GM19468 (cell line): ENCODE measurements around the gene TNFSF8.

Experiments
- ATAC-seq: cut with Tn5 transposase; IDR thresholded peaks from one replicate; pipeline ENCODE4 v1.9.1; 2021; ENCODE audit warnings: mild to moderate bottlenecking, moderate library complexity, moderate number of reproducible peaks; ENCODE audit not compliant: unreplicated experiment; ENCODE audit errors: extremely low read depth

TNFSF8 gene

GRCh38 chr9:114883709-114884108, 46.7 kb downstream of the TNFSF8 start:
- ATAC-seq: no peak

GRCh38 chr9:114880291-114880745, 50.1 kb downstream of the TNFSF8 start:
- no peak for ATAC-seq

- ATAC-seq: no peak
These were observed 51.4 kb downstream of the TNFSF8 start for GRCh38 chr9:114878879-114879564.

DNA sequence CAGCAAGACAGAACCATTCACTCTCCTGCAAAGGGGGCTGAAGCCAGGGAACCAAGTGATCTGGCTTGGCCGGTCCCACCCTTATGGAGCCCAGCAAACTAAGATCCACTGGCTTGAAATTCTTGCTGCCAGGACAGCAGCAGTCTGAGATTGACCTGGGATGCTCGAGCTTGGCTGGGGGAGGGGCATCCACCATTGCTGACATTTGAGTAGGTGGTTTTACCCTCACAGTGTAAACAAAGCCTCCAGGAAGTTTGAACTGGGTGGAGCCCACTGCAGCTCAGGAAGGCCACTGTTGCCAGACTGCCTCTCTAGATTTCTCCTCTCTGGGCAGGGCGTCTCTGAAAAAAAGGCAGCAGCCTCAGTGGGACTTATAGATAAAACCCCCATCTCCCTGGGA, 60.5 kb downstream of the TNFSF8 start:
- no peak for ATAC-seq

DNA sequence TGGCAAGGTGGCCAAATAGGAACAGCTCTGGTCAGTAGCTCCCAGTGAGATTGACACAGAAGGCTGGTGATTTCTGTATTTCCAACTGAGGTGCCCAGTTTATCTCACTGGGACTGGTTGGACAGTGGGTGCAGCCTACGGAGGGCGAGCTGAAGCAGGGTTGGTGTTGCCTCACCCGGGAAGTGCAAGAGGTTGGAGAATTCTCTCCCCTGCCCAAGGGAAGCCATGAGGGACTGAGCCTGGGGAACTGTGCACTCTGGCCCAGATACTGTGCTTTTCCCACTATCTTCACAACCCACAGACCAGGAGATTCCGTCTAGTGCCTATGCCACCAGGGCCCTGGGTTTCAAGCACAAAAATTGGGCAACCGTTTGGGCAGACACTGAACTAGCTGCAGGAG, 61.0 kb downstream of the TNFSF8 start:
- ATAC-seq: no peak

GRCh38 chr9:114867327-114867726, 63.1 kb downstream of the TNFSF8 start:
- no peak for ATAC-seq

DNA sequence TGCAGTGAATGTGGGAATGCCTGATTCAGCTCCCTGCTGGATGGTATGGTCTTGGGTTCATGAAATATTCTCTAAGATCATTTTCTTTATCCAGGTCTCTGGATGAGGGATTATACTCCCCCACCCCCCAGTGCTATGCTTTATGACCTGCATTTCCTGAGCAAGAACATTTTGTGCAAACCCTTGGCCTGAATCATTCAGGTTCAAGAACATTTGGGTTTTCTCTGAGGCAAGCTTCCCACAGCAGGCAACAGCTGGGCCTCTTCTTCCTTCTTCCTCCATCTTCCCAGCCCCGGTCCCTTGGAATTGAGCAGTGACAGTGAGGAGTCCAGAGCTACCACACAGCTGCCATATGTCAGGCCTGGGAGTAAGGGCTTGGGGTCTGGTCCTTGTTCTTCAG, 65.9 kb downstream of the TNFSF8 start:
- ATAC-seq: no peak

- ATAC-seq: no peak
These were observed 68.3 kb downstream of the TNFSF8 start for GRCh38 chr9:114861922-114862605.

DNA sequence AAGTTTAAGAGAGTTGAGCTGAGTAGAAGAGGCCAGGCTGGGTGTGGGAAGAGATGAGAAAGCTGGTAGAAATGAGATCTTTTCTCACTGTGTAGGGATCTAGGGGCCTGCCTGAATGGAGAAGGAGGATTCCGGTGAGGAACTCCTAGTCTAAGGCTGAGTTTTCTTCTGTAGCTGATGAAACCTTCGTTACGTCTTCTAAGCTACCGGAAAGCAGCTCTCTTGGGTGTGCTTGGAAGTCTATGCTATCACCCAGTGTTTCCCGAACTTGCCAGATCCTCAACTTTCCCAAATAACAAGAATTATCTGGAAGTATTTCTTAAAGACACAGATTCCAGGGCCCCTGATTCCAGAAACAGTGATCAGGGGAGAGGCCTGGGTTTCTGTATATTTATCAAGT, 69.1 kb downstream of the TNFSF8 start:
- no peak for ATAC-seq

GRCh38 chr9:114860187-114860586, 70.2 kb downstream of the TNFSF8 start:
- ATAC-seq: no peak

GRCh38 chr9:114856942-114857315, 73.5 kb downstream of the TNFSF8 start:
- ATAC-seq: no peak

GRCh38 chr9:114856215-114856941, 74.0 kb downstream of the TNFSF8 start:
- ATAC-seq: no peak

DNA sequence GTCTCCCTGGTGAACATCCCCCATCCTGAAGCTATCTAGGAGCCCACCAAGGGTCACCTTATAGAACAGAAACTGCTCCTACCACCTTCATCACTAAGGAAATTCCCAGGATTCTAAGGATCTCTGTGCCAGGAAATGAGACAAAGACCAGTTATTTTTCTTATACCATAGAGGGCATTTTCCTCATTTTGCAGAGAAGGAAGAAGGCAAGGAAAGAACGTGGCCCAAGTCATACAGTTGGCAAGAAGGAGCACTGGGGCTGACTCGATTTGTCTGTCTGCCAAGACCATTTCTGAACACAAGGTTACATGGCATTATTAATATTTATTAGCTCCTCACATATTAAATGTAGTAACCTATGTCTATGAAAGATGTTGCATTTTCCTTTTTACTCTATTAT, 74.9 kb downstream of the TNFSF8 start:
- no peak for ATAC-seq

DNA sequence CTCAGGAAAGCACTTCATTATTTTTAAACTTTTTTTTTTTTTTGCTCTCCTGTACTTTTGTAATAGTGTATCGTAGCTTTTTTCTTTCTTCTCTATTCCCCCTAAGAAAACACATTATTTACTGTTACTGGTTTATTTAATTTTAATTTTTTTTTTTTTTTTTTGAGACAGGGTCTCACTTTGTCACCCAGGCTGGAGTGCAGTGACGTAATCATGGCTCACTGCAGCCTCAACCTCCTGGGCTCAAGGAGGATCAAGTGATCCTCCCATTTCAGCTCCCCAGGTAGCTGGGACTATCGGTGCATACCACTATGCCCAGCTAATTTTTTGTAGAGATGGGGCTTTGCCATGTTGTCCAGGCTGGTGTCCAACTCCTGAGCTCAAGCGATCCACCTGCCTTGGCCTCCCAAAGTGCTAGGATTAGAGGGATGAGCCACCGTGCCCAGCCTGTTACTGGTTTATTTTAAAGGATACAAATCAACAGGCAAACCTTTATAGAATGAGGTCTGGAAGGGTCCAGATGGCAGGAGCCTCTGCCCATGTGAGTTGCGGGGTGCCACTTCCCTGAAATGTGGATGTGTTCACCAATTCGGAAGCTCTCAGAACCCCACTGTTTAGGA, 75.5 kb downstream of the TNFSF8 start:
- ATAC-seq: no peak

GRCh38 chr9:114853071-114853855, 77.1 kb downstream of the TNFSF8 start:
- ATAC-seq: no peak

DNA sequence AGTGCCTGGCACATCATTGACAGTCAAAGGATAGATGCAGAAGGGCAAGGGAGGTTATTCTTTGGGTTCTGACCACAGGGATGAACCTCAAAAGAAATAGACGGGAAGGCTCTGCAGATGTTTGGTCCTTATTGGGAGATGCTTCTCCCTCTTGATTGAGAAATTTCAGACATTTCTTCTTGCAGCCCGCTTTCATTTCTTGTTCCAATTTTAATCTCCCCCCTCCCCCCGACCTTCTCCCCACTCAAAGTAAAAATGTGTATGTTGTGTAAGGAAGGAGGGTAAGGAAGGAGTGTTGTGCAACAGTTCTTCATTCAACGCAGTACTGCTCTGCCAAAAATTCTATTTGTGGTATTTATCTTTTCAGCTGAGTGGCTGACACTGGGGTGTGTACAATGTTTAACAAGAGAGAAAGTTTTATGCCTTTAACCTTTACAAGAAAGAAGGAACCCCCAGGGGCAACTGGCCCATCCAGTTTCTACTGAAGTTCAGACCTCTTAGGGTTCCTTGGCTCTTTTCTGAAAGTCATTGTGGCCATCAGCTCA, 78.3 kb downstream of the TNFSF8 start:
- ATAC-seq: no peak

- no peak for ATAC-seq
These were observed 79.1 kb downstream of the TNFSF8 start for GRCh38 chr9:114851306-114851705.
